ENCODE data around the gene UBE2D2.
"Not testable (repeated sequence)": the region's sequence is repeated elsewhere in the genome, so short reads cannot be mapped to it uniquely, and the experiment has no call there.

Gene UBE2D2

GRCh38 chr5:139550051-139550872 is 10.9 kb upstream of the UBE2D2 start:
- H3K9me3 ChIP-seq (ENCODE audit: insufficient read depth, low read depth, low read length); H3K27ac ChIP-seq (ENCODE audit: low read length); H3K36me3 ChIP-seq (ENCODE audit: insufficient read depth, low read depth, low read length); H3K27me3 ChIP-seq (ENCODE audit: insufficient read depth, low read length); H3K9ac ChIP-seq (ENCODE audit: low read depth, low read length); H3K4me3 ChIP-seq (ENCODE audit: low read length); H3K4me1 ChIP-seq (ENCODE audit: insufficient read depth, low read length): not testable (repeated sequence)

GRCh38 chr5:139551191-139551889 is 9.8 kb upstream of the UBE2D2 start:
- H3K27ac ChIP-seq (ENCODE audit: low read length) = no peak overlapping the region
- H3K27me3 ChIP-seq (ENCODE audit: insufficient read depth, low read length) = no peaks in the 10 kb centered on the region
- H3K9ac ChIP-seq (ENCODE audit: low read depth, low read length) = no peak overlapping the region
- H3K9me3 ChIP-seq (ENCODE audit: insufficient read depth, low read depth, low read length) = peaks cover 8% of the 10 kb centered on the region
- no peaks in the 10 kb centered on the region for H3K4me1 ChIP-seq (ENCODE audit: insufficient read depth, low read length)
- no peak overlapping the region for H3K4me3 ChIP-seq (ENCODE audit: low read length)
- no peaks in the 10 kb centered on the region for H3K36me3 ChIP-seq (ENCODE audit: insufficient read depth, low read depth, low read length)

- Histone ChIP-seq H3K4me1 (ENCODE audit: insufficient read depth, low read length) (no peaks in the 10 kb centered on the region), H3K36me3 (ENCODE audit: insufficient read depth, low read depth, low read length) (no peaks in the 10 kb centered on the region), H3K27ac (ENCODE audit: low read length) (no peak overlapping the region), H3K27me3 (ENCODE audit: insufficient read depth, low read length) (no peaks in the 10 kb centered on the region), H3K9me3 (ENCODE audit: insufficient read depth, low read depth, low read length) (peaks cover 8% of the 10 kb centered on the region), H3K4me3 (ENCODE audit: low read length) (no peak overlapping the region), H3K9ac (ENCODE audit: low read depth, low read length) (no peak overlapping the region)
Observed at GRCh38 chr5:139552893-139553575, 8.1 kb upstream of the UBE2D2 start.

GRCh38 chr5:139554264-139554663 is 6.9 kb upstream of the UBE2D2 start:
- Histone ChIP-seq H3K27me3 (ENCODE audit: insufficient read depth, low read length) (no peaks in the 10 kb centered on the region), H3K4me3 (ENCODE audit: low read length) (no peak overlapping the region), H3K9ac (ENCODE audit: low read depth, low read length) (no peak overlapping the region), H3K36me3 (ENCODE audit: insufficient read depth, low read depth, low read length) (no peaks in the 10 kb centered on the region), H3K27ac (ENCODE audit: low read length) (no peak overlapping the region), H3K4me1 (ENCODE audit: insufficient read depth, low read length) (no peaks in the 10 kb centered on the region), H3K9me3 (ENCODE audit: insufficient read depth, low read depth, low read length) (peaks cover 4% of the 10 kb centered on the region)

GRCh38 chr5:139557811-139558210 is 3.3 kb upstream of the UBE2D2 start:
- Histone ChIP-seq H3K27me3 (ENCODE audit: insufficient read depth, low read length) (no peaks in the 10 kb centered on the region), H3K9me3 (ENCODE audit: insufficient read depth, low read depth, low read length) (no peaks in the 10 kb centered on the region), H3K36me3 (ENCODE audit: insufficient read depth, low read depth, low read length) (peaks cover 2% of the 10 kb centered on the region; the same call in 1 of the 2 replicates), H3K4me1 (ENCODE audit: insufficient read depth, low read length) (peaks cover 3% of the 10 kb centered on the region), H3K9ac (ENCODE audit: low read depth, low read length) (no peak overlapping the region), H3K4me3 (ENCODE audit: low read length) (no peak overlapping the region), H3K27ac (ENCODE audit: low read length) (no peak overlapping the region)

GRCh38 chr5:139561655-139562451 is 714 bp downstream of the UBE2D2 start:
- peak overlapping the region; percentile 98 for H3K4me3 ChIP-seq (ENCODE audit: low read length)
- H3K36me3 ChIP-seq (ENCODE audit: insufficient read depth, low read depth, low read length) = peaks cover 37% of the 10 kb centered on the region
- H3K4me1 ChIP-seq (ENCODE audit: insufficient read depth, low read length) = peaks cover 11% of the 10 kb centered on the region
- peak overlapping the region; percentile 93 for H3K27ac ChIP-seq (ENCODE audit: low read length)
- H3K9ac ChIP-seq (ENCODE audit: low read depth, low read length) = peak overlapping the region; percentile 96
- no peaks in the 10 kb centered on the region for H3K27me3 ChIP-seq (ENCODE audit: insufficient read depth, low read length)
- no peaks in the 10 kb centered on the region for H3K9me3 ChIP-seq (ENCODE audit: insufficient read depth, low read depth, low read length)

- H3K27ac ChIP-seq (ENCODE audit: low read length) = peak overlapping the region; percentile 93
- no peaks in the 10 kb centered on the region for H3K9me3 ChIP-seq (ENCODE audit: insufficient read depth, low read depth, low read length)
- peak overlapping the region; percentile 98 for H3K4me3 ChIP-seq (ENCODE audit: low read length)
- H3K4me1 ChIP-seq (ENCODE audit: insufficient read depth, low read length) = peaks cover 11% of the 10 kb centered on the region
- no peaks in the 10 kb centered on the region for H3K27me3 ChIP-seq (ENCODE audit: insufficient read depth, low read length)
- peaks cover 45% of the 10 kb centered on the region for H3K36me3 ChIP-seq (ENCODE audit: insufficient read depth, low read depth, low read length)
- H3K9ac ChIP-seq (ENCODE audit: low read depth, low read length) = peak overlapping the region; percentile 96; the same call in 1 of the 2 replicates
Observed at GRCh38 chr5:139562847-139563246, 1.7 kb downstream of the UBE2D2 start.

- H3K9ac ChIP-seq (ENCODE audit: low read depth, low read length) = no peak overlapping the region
- H3K27me3 ChIP-seq (ENCODE audit: insufficient read depth, low read length) = no peaks in the 10 kb centered on the region
- H3K27ac ChIP-seq (ENCODE audit: low read length) = no peak overlapping the region
- peaks cover 11% of the 10 kb centered on the region for H3K4me1 ChIP-seq (ENCODE audit: insufficient read depth, low read length)
- 0 out of 2 replicates have a peak overlapping the region, but pooled peaks have one; percentile 4 for H3K4me3 ChIP-seq (ENCODE audit: low read length)
- H3K36me3 ChIP-seq (ENCODE audit: insufficient read depth, low read depth, low read length) = peaks cover 63% of the 10 kb centered on the region
- H3K9me3 ChIP-seq (ENCODE audit: insufficient read depth, low read depth, low read length) = no peaks in the 10 kb centered on the region
Observed at GRCh38 chr5:139565411-139566305, 4.5 kb downstream of the UBE2D2 start.

- H3K27me3 ChIP-seq (ENCODE audit: insufficient read depth, low read length) = no peaks in the 10 kb centered on the region
- H3K9me3 ChIP-seq (ENCODE audit: insufficient read depth, low read depth, low read length) = no peaks in the 10 kb centered on the region
- no peak overlapping the region for H3K27ac ChIP-seq (ENCODE audit: low read length)
- peaks cover 11% of the 10 kb centered on the region for H3K4me1 ChIP-seq (ENCODE audit: insufficient read depth, low read length)
- no peak overlapping the region for H3K9ac ChIP-seq (ENCODE audit: low read depth, low read length)
- H3K36me3 ChIP-seq (ENCODE audit: insufficient read depth, low read depth, low read length) = peaks cover 63% of the 10 kb centered on the region
- no peak overlapping the region for H3K4me3 ChIP-seq (ENCODE audit: low read length)
Observed at GRCh38 chr5:139566611-139567010, 5.5 kb downstream of the UBE2D2 start.

- peaks cover 52% of the 10 kb centered on the region for H3K36me3 ChIP-seq (ENCODE audit: insufficient read depth, low read depth, low read length)
- no peak overlapping the region for H3K4me3 ChIP-seq (ENCODE audit: low read length)
- H3K27ac ChIP-seq (ENCODE audit: low read length) = no peak overlapping the region
- no peaks in the 10 kb centered on the region for H3K9me3 ChIP-seq (ENCODE audit: insufficient read depth, low read depth, low read length)
- H3K4me1 ChIP-seq (ENCODE audit: insufficient read depth, low read length) = 0 out of 2 replicates have a peak, but pooled peaks cover 3% of the 10 kb centered on the region
- no peaks in the 10 kb centered on the region for H3K27me3 ChIP-seq (ENCODE audit: insufficient read depth, low read length)
- no peak overlapping the region for H3K9ac ChIP-seq (ENCODE audit: low read depth, low read length)
Observed at GRCh38 chr5:139569270-139569955, 8.3 kb downstream of the UBE2D2 start.

Data from iPS-20b (cell line).